Caco-2 (cell line): ENCODE measurements around the gene CDH10. TPM values are rescaled to one million over a fixed set of nuclear protein-coding genes. Genes with fewer than 3 reads are reported as not detected.

Experiments
- BruUV-seq: library from RNA; stranded (reverse); fragments of 400-500 nt; replicated peaks from 2 replicates; lab custom pipeline; 2021; lab: Mats Ljungman, UMichigan
- CTCF ChIA-PET: fragments of 300-600 bp; sonication (Branson Sonifier 250); formaldehyde crosslinking; loops from one replicate; lab custom pipeline; 2022; ENCODE audit warnings: antibody characterized with exemption; lab: Charles Lee
- POLR2A ChIA-PET: fragments of 300-600 bp; sonication (Branson Sonifier 250); formaldehyde crosslinking; loops from one replicate; lab custom pipeline; 2022; ENCODE audit warnings: antibody characterized with exemption; lab: Charles Lee
- DNase-seq, 2 experiments: peaks; one replicate each; pipeline versions ENCODE4 v3.0.0 to v3.0.0-alpha.2; 2020 to 2022
- H3K27me3 ChIP-seq: replicated peaks from 2 replicates; pipeline ENCODE4 v1.6.0; 2011; ENCODE audit warnings: low read length; ENCODE audit not compliant: control insufficient read depth, insufficient read depth
- H3K36me3 ChIP-seq: 2 replicates; pipeline ENCODE4 v1.5.1; 2011; ENCODE audit warnings: low read length; ENCODE audit not compliant: control insufficient read depth, insufficient read depth
- H3K4me1 ChIP-seq: fragments of 250-450 bp; sonication (Bioruptor Pico); 2 replicates; pipeline ENCODE4 v1.5.1; 2020; ENCODE audit warnings: mild to moderate bottlenecking
- H3K4me3 ChIP-seq: 2 replicates; pipeline ENCODE4 v1.5.1; 2011; ENCODE audit warnings: low read depth, mild to moderate bottlenecking, control low read depth, low read length
- H3K9me3 ChIP-seq: fragments of 250-450 bp; sonication (Bioruptor Pico); 2 replicates; pipeline ENCODE4 v1.5.1; 2020; ENCODE audit warnings: mild to moderate bottlenecking, moderate library complexity
- H3K27ac Mint-ChIP-seq: one replicate; pipeline ENCODE4 v1.8.0; 2022; ENCODE audit warnings: mixed read lengths; ENCODE audit not compliant: unreplicated experiment
- H3K27me3 Mint-ChIP-seq: one replicate; pipeline ENCODE4 v1.8.0; 2022; ENCODE audit warnings: mixed read lengths; ENCODE audit not compliant: insufficient read depth, unreplicated experiment
- H3K36me3 Mint-ChIP-seq: one replicate; pipeline ENCODE4 v1.8.0; 2022; ENCODE audit warnings: mild to moderate bottlenecking, mixed read lengths; ENCODE audit not compliant: insufficient read depth, unreplicated experiment
- H3K4me1 Mint-ChIP-seq: one replicate; pipeline ENCODE4 v1.8.0; 2022; ENCODE audit warnings: low read depth, mixed read lengths; ENCODE audit not compliant: unreplicated experiment
- H3K4me3 Mint-ChIP-seq: one replicate; pipeline ENCODE4 v1.8.0; 2022; ENCODE audit warnings: mild to moderate bottlenecking, moderate library complexity, mixed read lengths; ENCODE audit not compliant: unreplicated experiment
- H3K9me3 Mint-ChIP-seq: one replicate; pipeline ENCODE4 v1.8.0; 2022; ENCODE audit warnings: mixed read lengths; ENCODE audit not compliant: unreplicated experiment
- intact Hi-C: fragments of 100-400 bp; cut with micrococcal nuclease; formaldehyde crosslinking; loops from one replicate; pipeline ENCODE4 v1.10.0; 2022; ENCODE audit not compliant: unreplicated experiment
- total RNA-seq: library from RNA; stranded (reverse); gene quantifications from 2 replicates; pipeline ENCODE4 v1.2.3, GENCODE V29; 2022
- TF ChIP-seq, protein P1 (sequence below), 2 experiments: fragments of 200-600 bp in 1 of 2; IDR thresholded peaks; 1 replicate in 1 of 2; 2 replicates in 1 of 2; pipeline versions ENCODE4 v1.5.1 to v1.8.0; 2011 to 2022; ENCODE audit warnings: antibody characterized with exemption in 1 of 2, control low read depth in 1 of 2, inconsistent platforms in 1 of 2, low read depth in 1 of 2, low read length in 1 of 2, mild to moderate bottlenecking in 1 of 2, moderate library complexity in 1 of 2; ENCODE audit not compliant: insufficient read depth in 1 of 2, severe bottlenecking in 1 of 2, unreplicated experiment in 1 of 2

The CDH10 gene
- total RNA-seq, 1 experiment from 2014 or later: not detected

DNA sequence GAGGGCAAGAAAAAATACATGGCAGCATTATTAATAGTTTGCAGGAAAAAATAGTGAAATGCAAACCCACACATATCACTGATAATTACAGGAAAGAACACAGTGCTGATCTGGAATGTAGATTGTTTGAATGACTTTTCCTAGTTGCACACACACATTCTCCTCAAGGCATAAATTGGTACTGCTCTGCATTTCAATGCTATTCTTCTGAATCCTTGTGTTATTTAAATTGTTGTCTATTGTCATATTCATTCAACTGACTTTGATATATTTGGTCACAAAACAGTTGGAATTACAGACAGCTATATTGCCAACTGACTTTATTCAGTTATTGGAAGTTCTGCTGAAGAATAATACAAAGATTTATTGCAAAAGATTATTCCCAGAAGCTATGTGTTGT, 139.5 kb downstream of the CDH10 start:
- Histone ChIP-seq H3K36me3 (no peaks in the 10 kb centered on the region), H3K4me3 (no peak overlapping the region), H3K27me3 (no peaks in the 10 kb centered on the region), H3K9me3 (no peaks in the 10 kb centered on the region), H3K4me1 (peaks cover 7% of the 10 kb centered on the region)
- no TSS peak for BruUV-seq
- ChIA-PET POLR2A (no interaction called here), CTCF (no interaction called here)
- DNase-seq: no peak
- no peaks in the 10 kb centered on the region for H3K27me3 Mint-ChIP-seq
- intact Hi-C loops: no loop called here
- no peak overlapping the region for H3K4me3 Mint-ChIP-seq
- H3K4me1 Mint-ChIP-seq: no peaks in the 10 kb centered on the region
- no peak overlapping the region for H3K27ac Mint-ChIP-seq
- no peaks in the 10 kb centered on the region for H3K36me3 Mint-ChIP-seq
- TF ChIP-seq, protein P1, sequence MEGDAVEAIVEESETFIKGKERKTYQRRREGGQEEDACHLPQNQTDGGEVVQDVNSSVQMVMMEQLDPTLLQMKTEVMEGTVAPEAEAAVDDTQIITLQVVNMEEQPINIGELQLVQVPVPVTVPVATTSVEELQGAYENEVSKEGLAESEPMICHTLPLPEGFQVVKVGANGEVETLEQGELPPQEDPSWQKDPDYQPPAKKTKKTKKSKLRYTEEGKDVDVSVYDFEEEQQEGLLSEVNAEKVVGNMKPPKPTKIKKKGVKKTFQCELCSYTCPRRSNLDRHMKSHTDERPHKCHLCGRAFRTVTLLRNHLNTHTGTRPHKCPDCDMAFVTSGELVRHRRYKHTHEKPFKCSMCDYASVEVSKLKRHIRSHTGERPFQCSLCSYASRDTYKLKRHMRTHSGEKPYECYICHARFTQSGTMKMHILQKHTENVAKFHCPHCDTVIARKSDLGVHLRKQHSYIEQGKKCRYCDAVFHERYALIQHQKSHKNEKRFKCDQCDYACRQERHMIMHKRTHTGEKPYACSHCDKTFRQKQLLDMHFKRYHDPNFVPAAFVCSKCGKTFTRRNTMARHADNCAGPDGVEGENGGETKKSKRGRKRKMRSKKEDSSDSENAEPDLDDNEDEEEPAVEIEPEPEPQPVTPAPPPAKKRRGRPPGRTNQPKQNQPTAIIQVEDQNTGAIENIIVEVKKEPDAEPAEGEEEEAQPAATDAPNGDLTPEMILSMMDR (IDR thresholded peaks at IDR 0.05; ENCODE audit: insufficient read depth in 1 of 2, low read depth in 1 of 2, low read length in 1 of 2, severe bottlenecking in 1 of 2, unreplicated experiment in 1 of 2): no peak
- H3K9me3 Mint-ChIP-seq: no peaks in the 10 kb centered on the region

DNA sequence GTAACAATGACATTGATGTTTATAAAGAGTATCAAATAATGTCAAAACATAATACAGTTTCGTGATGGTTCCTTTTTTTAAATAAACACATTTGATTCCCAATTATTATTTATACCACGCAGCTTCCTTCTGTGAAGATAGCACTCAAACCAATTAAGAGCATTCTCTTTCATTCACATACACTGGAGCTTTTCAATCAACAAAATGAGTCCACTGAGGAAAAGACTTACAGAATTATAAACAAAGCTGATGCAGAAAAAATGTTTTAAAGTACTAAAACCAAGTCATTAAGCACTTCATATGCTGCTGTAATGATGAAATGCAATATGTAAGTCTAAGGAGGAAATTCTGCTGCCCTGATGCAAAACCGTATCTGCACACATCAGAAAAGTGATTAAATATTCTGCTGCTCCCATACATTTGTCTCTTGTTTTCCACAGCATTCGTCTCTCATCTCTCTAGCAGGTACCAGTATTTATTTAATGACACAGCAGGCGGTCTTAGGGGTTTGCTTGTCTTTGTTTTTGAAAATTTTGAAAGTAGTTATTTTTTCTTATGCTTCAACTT, 147.1 kb downstream of the CDH10 start:
- ChIA-PET POLR2A (no interaction called here), CTCF (no interaction called here)
- no peak overlapping the region for H3K4me3 Mint-ChIP-seq
- Histone ChIP-seq H3K9me3 (no peaks in the 10 kb centered on the region), H3K4me3 (no peak overlapping the region), H3K4me1 (no peaks in the 10 kb centered on the region), H3K27me3 (no peaks in the 10 kb centered on the region), H3K36me3 (no peaks in the 10 kb centered on the region)
- H3K27ac Mint-ChIP-seq: no peak overlapping the region
- no peaks in the 10 kb centered on the region for H3K4me1 Mint-ChIP-seq
- no peak for DNase-seq
- H3K36me3 Mint-ChIP-seq: no peaks in the 10 kb centered on the region
- no TSS peak for BruUV-seq
- TF ChIP-seq, protein P1 (IDR thresholded peaks at IDR 0.05; ENCODE audit: insufficient read depth in 1 of 2, low read depth in 1 of 2, low read length in 1 of 2, severe bottlenecking in 1 of 2, unreplicated experiment in 1 of 2): no peak
- intact Hi-C loops: no loop called here
- H3K27me3 Mint-ChIP-seq: peaks cover 2% of the 10 kb centered on the region
- H3K9me3 Mint-ChIP-seq: no peaks in the 10 kb centered on the region

DNA sequence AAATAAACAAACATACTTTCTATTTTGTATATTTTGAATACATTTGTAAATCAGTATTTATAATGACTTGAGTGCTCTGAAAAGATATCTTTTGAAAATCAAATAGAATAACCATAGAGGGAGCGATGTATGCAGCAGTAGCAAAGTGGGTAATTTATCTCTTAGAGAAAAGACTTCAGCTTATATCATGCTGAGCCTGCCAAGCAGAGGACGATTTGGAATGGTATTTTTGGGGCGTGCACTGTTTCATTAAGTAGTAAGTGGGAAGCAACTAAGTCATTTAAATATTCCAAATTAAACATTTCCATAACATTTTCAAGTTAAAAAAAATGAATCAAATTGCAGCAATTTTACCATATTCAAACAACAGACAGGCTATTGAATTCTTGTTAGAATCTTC, 147.6 kb downstream of the CDH10 start:
- Mint-ChIP-seq H3K4me3 (no peak overlapping the region), H3K4me1 (no peaks in the 10 kb centered on the region), H3K27ac (no peak overlapping the region), H3K9me3 (no peaks in the 10 kb centered on the region), H3K36me3 (no peaks in the 10 kb centered on the region), H3K27me3 (peaks cover 2% of the 10 kb centered on the region)
- intact Hi-C loops: no loop called here
- CTCF ChIA-PET: no interaction called here
- DNase-seq: no peak
- no peaks in the 10 kb centered on the region for H3K27me3 ChIP-seq
- no peaks in the 10 kb centered on the region for H3K9me3 ChIP-seq
- H3K4me1 ChIP-seq: 0 out of 2 replicates have a peak, but pooled peaks cover under 1% of the 10 kb centered on the region
- POLR2A ChIA-PET: no interaction called here
- TF ChIP-seq, protein P1 (IDR thresholded peaks at IDR 0.05; ENCODE audit: insufficient read depth in 1 of 2, low read depth in 1 of 2, low read length in 1 of 2, severe bottlenecking in 1 of 2, unreplicated experiment in 1 of 2): no peak
- no peak overlapping the region for H3K4me3 ChIP-seq
- H3K36me3 ChIP-seq: no peaks in the 10 kb centered on the region
- no TSS peak for BruUV-seq
